Ishikawa (cell line): Measurements from ENCODE around the gene MTMR4.

Experiments
- EP300 ChIP-seq: IDR thresholded peaks from 2 replicates; pipeline ENCODE4 v1.6.1; 2012; ENCODE audit warnings: borderline replicate concordance
- MAX ChIP-seq: IDR thresholded peaks from 2 replicates; pipeline ENCODE4 v1.6.1; 2012
- RAD21 ChIP-seq: IDR thresholded peaks from 2 replicates; pipeline ENCODE4 v1.6.1; 2012; ENCODE audit warnings: low read depth
- YY1 ChIP-seq: IDR thresholded peaks from 2 replicates; pipeline ENCODE4 v1.6.1; 2012; ENCODE audit warnings: low read depth

- TF ChIP-seq MAX (no peak), RAD21 (no peak), YY1 (no peak), EP300 (no peak)
Observed at GRCh38 chr17:58516644-58517377, 2.4 kb upstream of the MTMR4 start.
